GM18909 (cell line): Measurements from ENCODE around the gene TMEM217.
A peak's percentile ranks its signal among the peaks of the same experiment; 100 is the strongest.

ENCODE experiments used
- ATAC-seq: cut with Tn5 transposase; IDR thresholded peaks from one replicate; pipeline ENCODE4 v1.9.1; 2021; ENCODE audit warnings: mild to moderate bottlenecking; ENCODE audit not compliant: unreplicated experiment, poor library complexity

TMEM217 gene

GRCh38 chr6:37282371-37282770 is 24.4 kb upstream of the TMEM217 start:
- no peak for ATAC-seq

- no peak for ATAC-seq
Measured at GRCh38 chr6:37280162-37280887, 22.4 kb upstream of the TMEM217 start.

- no peak for ATAC-seq
Measured at GRCh38 chr6:37279366-37280134, 21.6 kb upstream of the TMEM217 start.

GRCh38 chr6:37277001-37277409 is 19.1 kb upstream of the TMEM217 start:
- ATAC-seq = peak; percentile 56

GRCh38 chr6:37275350-37275749 is 17.4 kb upstream of the TMEM217 start:
- ATAC-seq = no peak

GRCh38 chr6:37273690-37274089 is 15.7 kb upstream of the TMEM217 start:
- no peak for ATAC-seq

GRCh38 chr6:37272834-37273566 is 15.1 kb upstream of the TMEM217 start:
- ATAC-seq = no peak

GRCh38 chr6:37269105-37269504 is 11.2 kb upstream of the TMEM217 start:
- no peak for ATAC-seq

GRCh38 chr6:37265860-37266259 is 7.9 kb upstream of the TMEM217 start:
- ATAC-seq = no peak

GRCh38 chr6:37265001-37265400 is 7.1 kb upstream of the TMEM217 start:
- no peak for ATAC-seq

GRCh38 chr6:37262446-37263026 is 4.6 kb upstream of the TMEM217 start:
- ATAC-seq = no peak

- no peak for ATAC-seq
Measured at GRCh38 chr6:37261198-37261597, 3.3 kb upstream of the TMEM217 start.

GRCh38 chr6:37260444-37260843 is 2.5 kb upstream of the TMEM217 start:
- ATAC-seq = no peak

GRCh38 chr6:37260040-37260439 is 2.1 kb upstream of the TMEM217 start:
- ATAC-seq = no peak

GRCh38 chr6:37259191-37259590 is 1.2 kb upstream of the TMEM217 start:
- no peak for ATAC-seq

GRCh38 chr6:37258405-37259105 is 611 bp upstream of the TMEM217 start:
- no peak for ATAC-seq

GRCh38 chr6:37257320-37257633 is 667 bp downstream of the TMEM217 start:
- no peak for ATAC-seq

- no peak for ATAC-seq
Measured at GRCh38 chr6:37256692-37257319, 1.1 kb downstream of the TMEM217 start.

GRCh38 chr6:37254881-37255280 is 3.1 kb downstream of the TMEM217 start:
- ATAC-seq = no peak

- no peak for ATAC-seq
Measured at GRCh38 chr6:37253486-37254007, 4.4 kb downstream of the TMEM217 start.
